Smooth muscle cell (in vitro differentiated cells): ENCODE data around the gene MAML2. TPM values are rescaled to one million over a fixed set of nuclear protein-coding genes. Genes with fewer than 3 reads are reported as not detected.

Experiments used
- DNase-seq: peaks from one replicate; lab custom pipeline; 2025; ENCODE audit not compliant: unreplicated experiment; lab: John Stamatoyannopoulos, UW
- H2AFZ ChIP-seq: fragments of 200-600 bp; sonication (generic); 2 replicates; pipeline ENCODE4 v1.6.0; 2016; ENCODE audit warnings: antibody characterized with exemption, low read depth, mild to moderate bottlenecking
- H3F3A ChIP-seq: fragments of 200-600 bp; sonication (generic); 2 replicates; pipeline ENCODE4 v1.6.0; 2017; ENCODE audit warnings: antibody characterized with exemption, low read depth
- H3K27ac ChIP-seq: fragments of 200-600 bp; sonication (generic); 2 replicates; pipeline ENCODE4 v1.5.1; 2016; ENCODE audit warnings: low read depth, mild to moderate bottlenecking
- H3K27me3 ChIP-seq: fragments of 200-600 bp; sonication (generic); 2 replicates; pipeline ENCODE4 v1.6.1; 2016; ENCODE audit warnings: low read depth, mild to moderate bottlenecking
- H3K36me3 ChIP-seq: fragments of 200-600 bp; sonication (generic); 2 replicates; pipeline ENCODE4 v1.5.1; 2016; ENCODE audit warnings: low read depth
- H3K4me1 ChIP-seq: fragments of 200-600 bp; sonication (generic); 2 replicates; pipeline ENCODE4 v1.5.1; 2016; ENCODE audit warnings: low read depth
- H3K4me2 ChIP-seq: fragments of 200-600 bp; sonication (generic); 2 replicates; pipeline ENCODE4 v1.6.0; 2016; ENCODE audit warnings: mild to moderate bottlenecking
- H3K4me3 ChIP-seq: fragments of 200-600 bp; sonication (generic); 2 replicates; pipeline ENCODE4 v1.5.1; 2016; ENCODE audit warnings: mild to moderate bottlenecking
- H3K79me2 ChIP-seq: fragments of 200-600 bp; sonication (generic); 2 replicates; pipeline ENCODE4 v1.6.0; 2016; ENCODE audit warnings: low read depth, mild to moderate bottlenecking
- H3K9ac ChIP-seq: fragments of 200-600 bp; sonication (generic); 2 replicates; pipeline ENCODE4 v1.6.0; 2016; ENCODE audit warnings: low read depth
- H3K9me3 ChIP-seq: fragments of 200-600 bp; sonication (generic); replicated peaks from 2 replicates; pipeline ENCODE4 v1.5.1; 2016; ENCODE audit warnings: low read depth
- H4K20me1 ChIP-seq: fragments of 200-600 bp; sonication (generic); 2 replicates; pipeline ENCODE4 v1.6.0; 2016; ENCODE audit warnings: low read depth
- CTCF ChIP-seq: fragments of 200-600 bp; sonication (generic); IDR thresholded peaks from 2 replicates; pipeline ENCODE4 v1.5.1; 2017; ENCODE audit warnings: borderline replicate concordance, mild to moderate bottlenecking, antibody characterized with exemption; ENCODE audit not compliant: insufficient read depth, poor library complexity, severe bottlenecking
- WGBS: methylation state at CpG from one replicate; pipeline ENCODE4 v1.1.7; 2016; ENCODE audit warnings: low lambda C conversion rate; 5-methylcytosine and 5-hydroxymethylcytosine counted together
- polyA plus RNA-seq: library from polyadenylated mRNA; unstranded; fragments of >200 nt; fragmentation: Nextera tagmentation; extraction: Ambion mirVana; gene quantifications from 2 replicates; pipeline ENCODE4 v1.2.1, GENCODE V29; 2016
- total RNA-seq: library from RNA; depleted of rRNA; stranded (reverse); fragments of >200 nt; gene quantifications from 2 replicates; pipeline ENCODE4 v1.2.3, GENCODE V29; 2014

MAML2 gene
- total and polyA plus RNA-seq, 2 experiments from 2014 or later = 8.7 to 52.4 TPM

- H3K4me1 ChIP-seq = peaks cover 9% of the 10 kb centered on the region
- H3F3A ChIP-seq = peaks cover under 1% of the 10 kb centered on the region
- H2AFZ ChIP-seq = no peak overlapping the region
- H3K27ac ChIP-seq = no peak overlapping the region
- H3K9me3 ChIP-seq = no peaks in the 10 kb centered on the region
- peaks cover 100% of the 10 kb centered on the region for H3K79me2 ChIP-seq
- WGBS = 97% methylated on average over 2 of the region's 2 CpGs
- H3K27me3 ChIP-seq = no peaks in the 10 kb centered on the region
- TF ChIP-seq CTCF = no peak
- no peak overlapping the region for H3K9ac ChIP-seq
- no peak for DNase-seq
- no peak overlapping the region for H3K4me2 ChIP-seq
- no peak overlapping the region for H3K4me3 ChIP-seq
- no peaks in the 10 kb centered on the region for H3K36me3 ChIP-seq
- H4K20me1 ChIP-seq = peaks cover 63% of the 10 kb centered on the region
Measured at GRCh38 chr11:96293109-96293508, 49.9 kb downstream of the MAML2 start.

- H3K4me2 ChIP-seq = no peak overlapping the region
- TF ChIP-seq CTCF = no peak
Measured at GRCh38 chr11:96292291-96293010, 50.5 kb downstream of the MAML2 start.

GRCh38 chr11:96290631-96291030 is 52.4 kb downstream of the MAML2 start:
- no peak for TF ChIP-seq CTCF
- no peaks in the 10 kb centered on the region for H3K9me3 ChIP-seq
- DNase-seq = no peak
- H3K4me1 ChIP-seq = peaks cover 9% of the 10 kb centered on the region
- no peaks in the 10 kb centered on the region for H3K27me3 ChIP-seq
- no peak overlapping the region for H3K9ac ChIP-seq
- H3K4me2 ChIP-seq = no peak overlapping the region
- H4K20me1 ChIP-seq = peaks cover 66% of the 10 kb centered on the region
- no peak overlapping the region for H3K4me3 ChIP-seq
- H3K27ac ChIP-seq = no peak overlapping the region
- 100% methylated on average over 1 of the region's 1 CpG for WGBS
- H2AFZ ChIP-seq = no peak overlapping the region
- H3K79me2 ChIP-seq = peaks cover 100% of the 10 kb centered on the region
- H3K36me3 ChIP-seq = no peaks in the 10 kb centered on the region
- H3F3A ChIP-seq = no peaks in the 10 kb centered on the region

More at GRCh38 chr11:96292291-96293010, 50.5 kb downstream of the MAML2 start:
- Histone ChIP-seq H3K27me3 (no peaks in the 10 kb centered on the region), H2AFZ (no peak overlapping the region), H3K4me1 (peaks cover 9% of the 10 kb centered on the region), H3K9me3 (no peaks in the 10 kb centered on the region), H3K9ac (no peak overlapping the region), H3K79me2 (peaks cover 100% of the 10 kb centered on the region), H4K20me1 (peaks cover 69% of the 10 kb centered on the region), H3K4me3 (no peak overlapping the region), H3K27ac (no peak overlapping the region), H3F3A (no peaks in the 10 kb centered on the region), H3K36me3 (no peaks in the 10 kb centered on the region)
- no peak for DNase-seq

- Histone ChIP-seq H3K4me2 (no peak overlapping the region), H3K27ac (no peak overlapping the region), H3F3A (no peaks in the 10 kb centered on the region), H3K9me3 (no peaks in the 10 kb centered on the region), H3K9ac (no peak overlapping the region), H3K79me2 (peaks cover 100% of the 10 kb centered on the region), H3K4me3 (no peak overlapping the region), H3K27me3 (no peaks in the 10 kb centered on the region), H3K4me1 (peaks cover 3% of the 10 kb centered on the region), H3K36me3 (no peaks in the 10 kb centered on the region), H2AFZ (no peak overlapping the region), H4K20me1 (peaks cover 66% of the 10 kb centered on the region)
- WGBS = 67% methylated on average over 1 of the region's 1 CpG
- no peak for DNase-seq
- no peak for TF ChIP-seq CTCF
Measured at GRCh38 chr11:96290031-96290430, 53.0 kb downstream of the MAML2 start.
